H1 (cell line): ENCODE data around the gene PTGDS. TPM values are rescaled to one million over a fixed set of nuclear protein-coding genes. Genes with fewer than 3 reads are reported as not detected.

ENCODE experiments used
- CTCF ChIA-PET: fragments of 300-600 bp; sonication (Branson Sonifier 250); formaldehyde crosslinking; loops from one replicate; lab custom pipeline; 2021; ENCODE audit not compliant: partially characterized antibody; lab: Charles Lee
- POLR2A ChIA-PET: fragments of 300-600 bp; sonication (Branson Sonifier 250); formaldehyde crosslinking; loops from one replicate; lab custom pipeline; 2021; ENCODE audit warnings: inconsistent platforms; ENCODE audit not compliant: partially characterized antibody; lab: Charles Lee
- DNase-seq, 2 experiments: peaks; one replicate each; pipeline versions ENCODE4 v3.0.0 to v3.0.0-alpha.2; 2010 to 2022; ENCODE audit warnings: low spot score in 2 of 2, low read depth in 1 of 2, mixed read lengths in 1 of 2
- FAIRE-seq: peaks from 2 replicates; lab custom pipeline; 2011; peaks lifted over from hg19 to GRCh38; lab: Jason Lieb, UNC
- H2AFZ ChIP-seq: 2 replicates; pipeline ENCODE4 v1.8.1; 2012; ENCODE audit warnings: low read length, inconsistent platforms
- H2AK5ac ChIP-seq: 2 replicates; pipeline ENCODE4 v1.6.1; 2013; ENCODE audit warnings: low read depth, low read length
- H2BK120ac ChIP-seq: replicated peaks from 2 replicates; pipeline ENCODE3; 2013; ENCODE audit warnings: low read depth, low read length, inconsistent platforms
- H2BK12ac ChIP-seq: 2 replicates; pipeline ENCODE4 v1.6.1; 2013; ENCODE audit warnings: low read depth, low read length
- H2BK15ac ChIP-seq: 2 replicates; pipeline ENCODE4 v1.6.1; 2013; ENCODE audit warnings: low read length
- H2BK20ac ChIP-seq: 2 replicates; pipeline ENCODE4 v1.6.1; 2013; ENCODE audit warnings: low read length
- H2BK5ac ChIP-seq: 2 replicates; pipeline ENCODE4 v1.6.1; 2013; ENCODE audit warnings: low read depth, low read length
- H3K14ac ChIP-seq: 2 replicates; pipeline ENCODE4 v1.6.1; 2013; ENCODE audit warnings: inconsistent platforms; ENCODE audit not compliant: insufficient read length
- H3K18ac ChIP-seq: 2 replicates; pipeline ENCODE4 v1.6.1; 2013; ENCODE audit warnings: low read length; ENCODE audit errors: extremely low read depth
- H3K23ac ChIP-seq: 2 replicates; pipeline ENCODE4 v1.6.1; 2013; ENCODE audit warnings: inconsistent platforms; ENCODE audit not compliant: insufficient read length
- H3K23me2 ChIP-seq: 2 replicates; pipeline ENCODE4 v1.6.1; 2013; ENCODE audit warnings: low read depth, low read length
- H3K27ac ChIP-seq: 2 replicates; pipeline ENCODE4 v1.6.1; 2011; ENCODE audit warnings: low read depth, low read length, inconsistent platforms
- H3K27me3 ChIP-seq, 4 experiments: replicated peaks in 1 of 4; 1 replicate in 1 of 4; 2 replicates in 3 of 4; pipeline versions ENCODE4 v1.6.1 to v1.8.1; 2011 to 2013; ENCODE audit warnings: low read length in 3 of 4, mild to moderate bottlenecking in 3 of 4, inconsistent platforms in 2 of 4, mixed read lengths in 2 of 4, moderate library complexity in 1 of 4; ENCODE audit not compliant: control insufficient read depth in 3 of 4, insufficient read depth in 3 of 4; ENCODE audit errors: extremely low read depth in 1 of 4
- H3K36me3 ChIP-seq, 4 experiments: 2 replicates each; pipeline versions ENCODE4 v1.6.1 to v1.8.1; 2011 to 2013; ENCODE audit warnings: mild to moderate bottlenecking in 4 of 4, low read length in 3 of 4, moderate library complexity in 2 of 4, control low read depth in 1 of 4, inconsistent platforms in 1 of 4; ENCODE audit not compliant: insufficient read depth in 4 of 4, control insufficient read depth in 2 of 4
- H3K4ac ChIP-seq: replicated peaks from 2 replicates; pipeline ENCODE3; 2013; ENCODE audit warnings: low read length, low read depth, mixed read lengths, inconsistent platforms; ENCODE audit not compliant: insufficient read length
- H3K4me1 ChIP-seq, 4 experiments: replicated peaks in 1 of 4; 1 replicate in 1 of 4; 2 replicates in 3 of 4; pipeline versions ENCODE4 v1.6.1 to v1.8.1; 2011 to 2013; ENCODE audit warnings: low read length in 3 of 4, inconsistent platforms in 2 of 4, mixed read lengths in 1 of 4; ENCODE audit not compliant: insufficient read depth in 4 of 4, control insufficient read depth in 3 of 4
- H3K4me2 ChIP-seq, 2 experiments: 2 replicates each; pipeline versions ENCODE4 v1.6.1 to v1.8.1; 2011 to 2013; ENCODE audit warnings: low read depth in 2 of 2, low read length in 2 of 2, control low read depth in 1 of 2, inconsistent platforms in 1 of 2, mild to moderate bottlenecking in 1 of 2; ENCODE audit not compliant: insufficient read depth in 1 of 2
- H3K4me3 ChIP-seq, 4 experiments: fragments of 200-600, 300-600 bp in 1 of 4; sonication (generic), shearing (Covaris generic), sonication (Bioruptor Twin) in 1 of 4; 2 replicates each; pipeline versions ENCODE4 v1.5.1 to v1.8.1; 2011 to 2016; ENCODE audit warnings: low read length in 4 of 4, low read depth in 3 of 4, control low read depth in 2 of 4, inconsistent platforms in 2 of 4, mild to moderate bottlenecking in 2 of 4, mixed read lengths in 1 of 4, moderate library complexity in 1 of 4; ENCODE audit not compliant: insufficient read depth in 2 of 4; ENCODE audit errors: extremely low read depth in 1 of 4
- H3K56ac ChIP-seq: replicated peaks from 2 replicates; pipeline ENCODE3; 2013; ENCODE audit warnings: low read depth, mild to moderate bottlenecking, mixed read lengths, low read length, inconsistent platforms; ENCODE audit not compliant: insufficient read length
- H3K79me1 ChIP-seq: 2 replicates; pipeline ENCODE4 v1.6.1; 2013; ENCODE audit warnings: low read depth, low read length, control low read depth
- H3K79me2 ChIP-seq, 2 experiments: 2 replicates each; pipeline versions ENCODE4 v1.6.1 to v1.8.1; 2012 to 2013; ENCODE audit warnings: low read length in 2 of 2, mild to moderate bottlenecking in 2 of 2, inconsistent platforms in 1 of 2; ENCODE audit not compliant: insufficient read depth in 2 of 2, control insufficient read depth in 1 of 2
- H3K9ac ChIP-seq, 4 experiments: replicated peaks in 1 of 4; 1 replicate in 1 of 4; 2 replicates in 3 of 4; pipeline versions ENCODE4 v1.6.1 to v1.8.1; 2011 to 2013; ENCODE audit warnings: low read depth in 3 of 4, low read length in 3 of 4, control low read depth in 2 of 4, mild to moderate bottlenecking in 2 of 4, moderate library complexity in 2 of 4, inconsistent platforms in 1 of 4; ENCODE audit errors: extremely low read depth in 1 of 4
- H3K9me3 ChIP-seq, 2 experiments: 2 replicates each; pipeline versions ENCODE4 v1.6.1 to v1.8.1; 2012 to 2013; ENCODE audit warnings: mild to moderate bottlenecking in 2 of 2, moderate library complexity in 2 of 2, control low read depth in 1 of 2, inconsistent platforms in 1 of 2, low read depth in 1 of 2, low read length in 1 of 2, mixed read lengths in 1 of 2; ENCODE audit not compliant: insufficient read depth in 2 of 2
- H4K20me1 ChIP-seq, 2 experiments: replicated peaks in 1 of 2; 2 replicates each; pipeline versions ENCODE3 to v1.8.1; 2011 to 2013; ENCODE audit warnings: inconsistent platforms in 2 of 2, low read length in 2 of 2, mild to moderate bottlenecking in 1 of 2; ENCODE audit not compliant: insufficient read depth in 2 of 2, control insufficient read depth in 1 of 2
- H4K5ac ChIP-seq: 2 replicates; pipeline ENCODE4 v1.6.1; 2013; ENCODE audit warnings: low read length, low read depth, mixed read lengths, inconsistent platforms; ENCODE audit not compliant: insufficient read length
- H4K8ac ChIP-seq: 2 replicates; pipeline ENCODE4 v1.8.0; 2013; ENCODE audit warnings: mild to moderate bottlenecking, moderate library complexity, low read length, inconsistent platforms; ENCODE audit not compliant: insufficient read depth; ENCODE audit errors: extremely low read depth
- H4K91ac ChIP-seq: replicated peaks from 2 replicates; pipeline ENCODE3; 2013; ENCODE audit warnings: low read length, mixed read lengths, inconsistent platforms; ENCODE audit not compliant: insufficient read length
- CTCF ChIP-seq, 3 experiments: IDR thresholded peaks; 1 replicate in 2 of 3; 2 replicates in 1 of 3; pipeline versions ENCODE4 v1.5.1 to v1.6.1; 2011; ENCODE audit warnings: low read length in 3 of 3, mild to moderate bottlenecking in 3 of 3, inconsistent platforms in 2 of 3, low read depth in 1 of 3, moderate library complexity in 1 of 3; ENCODE audit not compliant: insufficient read depth in 1 of 3; ENCODE audit errors: control extremely low read depth in 1 of 3
- EP300 ChIP-seq, 2 experiments: IDR thresholded peaks; 1 replicate in 1 of 2; 2 replicates in 1 of 2; pipeline ENCODE4 v1.6.1; 2011 to 2012; ENCODE audit warnings: low read depth in 2 of 2, low read length in 2 of 2, mild to moderate bottlenecking in 2 of 2, borderline replicate concordance in 1 of 2, inconsistent platforms in 1 of 2, moderate library complexity in 1 of 2
- GABPA ChIP-seq: IDR thresholded peaks from 2 replicates; pipeline ENCODE4 v1.6.1; 2011; ENCODE audit warnings: mild to moderate bottlenecking, low read length, moderate library complexity, borderline replicate concordance; ENCODE audit not compliant: insufficient read depth
- KDM1A ChIP-seq: fragments of 200-600, 300-600 bp; sonication (generic); IDR thresholded peaks from 2 replicates; pipeline ENCODE4 v1.7.1; 2016; ENCODE audit warnings: mild to moderate bottlenecking, low read length, borderline replicate concordance
- RXRA ChIP-seq: IDR thresholded peaks from 2 replicates; pipeline ENCODE4 v1.6.1; 2011; ENCODE audit warnings: low read depth, mild to moderate bottlenecking, low read length, moderate library complexity; ENCODE audit not compliant: insufficient read depth
- SIN3A ChIP-seq, 2 experiments: IDR thresholded peaks in 1 of 2; conservative IDR thresholded peaks in 1 of 2; 2 replicates each; pipeline ENCODE4 v1.6.1; 2011 to 2012; ENCODE audit warnings: low read length in 2 of 2, improper control_type of control experiment in 1 of 2, low read depth in 1 of 2, mild to moderate bottlenecking in 1 of 2
- SRF ChIP-seq: IDR thresholded peaks from 2 replicates; pipeline ENCODE4 v1.6.1; 2011; ENCODE audit warnings: mild to moderate bottlenecking, low read depth, low read length, moderate library complexity
- SUZ12 ChIP-seq: fragments of 200-600 bp; sonication (generic); IDR thresholded peaks from 2 replicates; pipeline ENCODE4 v1.6.1; 2012; ENCODE audit warnings: mild to moderate bottlenecking, inconsistent platforms, low read length, moderate library complexity, mixed read lengths
- WGBS, 2 experiments: shearing (Covaris generic) in 1 of 2; methylation state at CpG; one replicate each; pipeline versions ENCODE4 v1.1.6 to v1.1.7; 2013 to 2015; ENCODE audit warnings: low lambda C conversion rate in 2 of 2, mixed read lengths in 2 of 2, inconsistent platforms in 1 of 2, low coverage in 1 of 2, missing lambda C conversion rate in 1 of 2; ENCODE audit not compliant: insufficient replicate concordance in 2 of 2, insufficient coverage in 1 of 2, insufficient read length in 1 of 2; ENCODE audit errors: extremely low coverage in 1 of 2, missing lambda C conversion rate in 1 of 2; 5-methylcytosine and 5-hydroxymethylcytosine counted together
- polyA plus RNA-seq, 7 experiments: library from polyadenylated mRNA; depleted of rRNA in 3 of 7; stranded (reverse) in 5 of 7; unstranded in 2 of 7; fragments of >200 nt in 5 of 7; fragments of 200-250 nt in 2 of 7; gene quantifications; 1 replicate in 5 of 7; 2 replicates in 1 of 7; 4 replicates in 1 of 7; pipeline versions ENCODE4 v1.2.1 to v1.2.3, GENCODE V29; 2011 to 2013; ENCODE audit warnings: missing spikeins in 2 of 7, mixed read lengths in 2 of 7
- total RNA-seq: library from RNA; stranded (reverse); fragmentation: NEBNext Ultra II Directional; extraction: Animal tissue kit (Norgen Biotek cat#: 25700); gene quantifications from 2 replicates; pipeline ENCODE4 v1.2.1, GENCODE V29; 2021

PTGDS gene
- total and polyA plus RNA-seq, 2 of the 8 experiments (the other 6 are each of a cell fraction or from before 2014, with no cell fraction given): 1.7 to 2.3 TPM

- Histone ChIP-seq H2BK20ac (no peak within 1 kb of the TSS), H3K4me1 (peaks cover 0 to 14% (median 10%) of the 10 kb centered on the region in 4 experiments; a peak in 5 of 7 replicates), H3K36me3 (no peaks in the 10 kb centered on the region), H3K27me3 (no peaks in the 10 kb centered on the region), H2BK15ac (no peak within 1 kb of the TSS), H4K91ac (peak within 1 kb of the TSS; percentile 40), H2BK12ac (0 out of 2 replicates have a peak within 1 kb of the TSS, but pooled peaks have one; percentile 50), H3K23me2 (peaks cover 7% of the 10 kb centered on the region; the same call in 1 of the 2 replicates), H4K8ac (peak within 1 kb of the TSS; percentile 51; the same call in 1 of the 2 replicates), H3K79me2 (no peaks in the 10 kb centered on the region), H3K4me3 (no peak within 1 kb of the TSS), H4K20me1 (peaks cover 0 to 4% of the 10 kb centered on the region in 2 experiments), H4K5ac (no peak within 1 kb of the TSS), H3K14ac (no peak within 1 kb of the TSS), H3K9me3 (no peaks in the 10 kb centered on the region), H3K18ac (no peak within 1 kb of the TSS), H2BK5ac (no peak within 1 kb of the TSS), H3K9ac (no peak within 1 kb of the TSS), H3K27ac (no peak within 1 kb of the TSS), H2AK5ac (no peak within 1 kb of the TSS), H3K4ac (no peak within 1 kb of the TSS), H3K79me1 (no peaks in the 10 kb centered on the region), H3K56ac (no peak within 1 kb of the TSS), H2AFZ (no peak within 1 kb of the TSS), H2BK120ac (no peak within 1 kb of the TSS), H3K4me2 (no peak within 1 kb of the TSS; a peak in 1 of 4 replicates), H3K23ac (no peak within 1 kb of the TSS)
- 87% methylated on average over 9 of the region's 14 CpGs; no CpG with 5 or more reads in 1 of the 2 experiments for WGBS, 2 experiments
- no peak for FAIRE-seq
- ChIA-PET CTCF (interaction anchor here (0.9 to 5.2 kb wide), 6 partner anchors 11 to 118 kb away, joined by 3 to 21 read pairs (median 4); partner anchors contain the start of gene SAPCD2), POLR2A (interaction anchor here (1.0 to 1.3 kb wide), 3 partner anchors 7 to 41 kb away, joined by 3 to 5 read pairs (median 3); no protein-coding TSS in a partner anchor)
- DNase-seq: no peak
- no peak for TF ChIP-seq EP300 (IDR thresholded peaks at IDR 0.05; ENCODE audit: borderline replicate concordance in 1 of 2, low read depth in 2 of 2, low read length in 2 of 2)
- no peak for TF ChIP-seq KDM1A
- TF ChIP-seq CTCF (IDR thresholded peaks at IDR 0.05; ENCODE audit: control extremely low read depth in 1 of 3, insufficient read depth in 1 of 3, low read depth in 1 of 3, low read length in 3 of 3): no peak
- no peak for TF ChIP-seq RXRA
- TF ChIP-seq SUZ12: no peak
- TF ChIP-seq GABPA: no peak
- no peak for TF ChIP-seq SIN3A (conservative IDR thresholded peaks at IDR 0.05 in 1 of 2, IDR thresholded peaks at IDR 0.05 in 1 of 2; ENCODE audit: low read depth in 1 of 2, low read length in 2 of 2)
- TF ChIP-seq SRF: no peak
These were observed 25.6 kb upstream of the PTGDS start, which contains the start of gene LCN12 for GRCh38 chr9:136951541-136952320. Gene LCN12, plus strand, starts transcription at chr9:136952273. Its CDS starts 55 bp downstream, at chr9:136952328.
